GM12878 (cell line): ENCODE data around the gene AKAP7.

Experiments used
- TF ChIP-seq, protein P1 (sequence below), 3 experiments: IDR thresholded peaks in 2 of 3; conservative IDR thresholded peaks in 1 of 3; 2 replicates each; pipeline ENCODE4 v1.5.1; 2011; ENCODE audit warnings: low read depth in 3 of 3, low read length in 3 of 3, mild to moderate bottlenecking in 3 of 3, control low read depth in 2 of 3, moderate library complexity in 2 of 3, inconsistent platforms in 1 of 3, mixed read lengths in 1 of 3; ENCODE audit not compliant: control insufficient read depth in 2 of 3, insufficient read depth in 1 of 3; ENCODE audit errors: extremely low read depth in 1 of 3
- TF ChIP-seq, protein P2 (sequence below): IDR thresholded peaks from 2 replicates; pipeline ENCODE4 v1.6.1; 2012; ENCODE audit warnings: mild to moderate bottlenecking, low read depth, low read length

DNA sequence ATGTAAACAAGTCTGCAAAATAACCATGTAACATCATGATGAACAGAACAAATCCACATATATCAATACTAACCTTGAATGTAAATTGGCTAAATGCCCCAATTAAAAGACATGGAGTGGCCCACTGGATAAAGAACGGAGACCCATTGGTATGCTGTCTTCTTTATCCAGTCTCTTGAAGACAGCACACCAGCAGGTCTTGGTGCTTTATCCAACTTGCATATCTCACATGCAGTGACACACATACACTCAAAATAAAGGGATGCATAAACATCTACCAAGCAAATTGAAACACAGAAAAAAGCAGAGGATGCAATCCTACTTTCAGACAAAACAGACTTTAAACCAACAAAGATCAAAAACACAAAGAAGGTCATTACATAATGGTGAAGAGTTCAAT, 41.9 kb upstream of the AKAP7 start:
- TF ChIP-seq, protein P1, sequence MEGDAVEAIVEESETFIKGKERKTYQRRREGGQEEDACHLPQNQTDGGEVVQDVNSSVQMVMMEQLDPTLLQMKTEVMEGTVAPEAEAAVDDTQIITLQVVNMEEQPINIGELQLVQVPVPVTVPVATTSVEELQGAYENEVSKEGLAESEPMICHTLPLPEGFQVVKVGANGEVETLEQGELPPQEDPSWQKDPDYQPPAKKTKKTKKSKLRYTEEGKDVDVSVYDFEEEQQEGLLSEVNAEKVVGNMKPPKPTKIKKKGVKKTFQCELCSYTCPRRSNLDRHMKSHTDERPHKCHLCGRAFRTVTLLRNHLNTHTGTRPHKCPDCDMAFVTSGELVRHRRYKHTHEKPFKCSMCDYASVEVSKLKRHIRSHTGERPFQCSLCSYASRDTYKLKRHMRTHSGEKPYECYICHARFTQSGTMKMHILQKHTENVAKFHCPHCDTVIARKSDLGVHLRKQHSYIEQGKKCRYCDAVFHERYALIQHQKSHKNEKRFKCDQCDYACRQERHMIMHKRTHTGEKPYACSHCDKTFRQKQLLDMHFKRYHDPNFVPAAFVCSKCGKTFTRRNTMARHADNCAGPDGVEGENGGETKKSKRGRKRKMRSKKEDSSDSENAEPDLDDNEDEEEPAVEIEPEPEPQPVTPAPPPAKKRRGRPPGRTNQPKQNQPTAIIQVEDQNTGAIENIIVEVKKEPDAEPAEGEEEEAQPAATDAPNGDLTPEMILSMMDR (IDR thresholded peaks at IDR 0.05 in 2 of 3, conservative IDR thresholded peaks at IDR 0.05 in 1 of 3; ENCODE audit: control insufficient read depth in 2 of 3, extremely low read depth in 1 of 3, insufficient read depth in 1 of 3, low read depth in 3 of 3, low read length in 3 of 3) = no peak
- TF ChIP-seq, protein P2, sequence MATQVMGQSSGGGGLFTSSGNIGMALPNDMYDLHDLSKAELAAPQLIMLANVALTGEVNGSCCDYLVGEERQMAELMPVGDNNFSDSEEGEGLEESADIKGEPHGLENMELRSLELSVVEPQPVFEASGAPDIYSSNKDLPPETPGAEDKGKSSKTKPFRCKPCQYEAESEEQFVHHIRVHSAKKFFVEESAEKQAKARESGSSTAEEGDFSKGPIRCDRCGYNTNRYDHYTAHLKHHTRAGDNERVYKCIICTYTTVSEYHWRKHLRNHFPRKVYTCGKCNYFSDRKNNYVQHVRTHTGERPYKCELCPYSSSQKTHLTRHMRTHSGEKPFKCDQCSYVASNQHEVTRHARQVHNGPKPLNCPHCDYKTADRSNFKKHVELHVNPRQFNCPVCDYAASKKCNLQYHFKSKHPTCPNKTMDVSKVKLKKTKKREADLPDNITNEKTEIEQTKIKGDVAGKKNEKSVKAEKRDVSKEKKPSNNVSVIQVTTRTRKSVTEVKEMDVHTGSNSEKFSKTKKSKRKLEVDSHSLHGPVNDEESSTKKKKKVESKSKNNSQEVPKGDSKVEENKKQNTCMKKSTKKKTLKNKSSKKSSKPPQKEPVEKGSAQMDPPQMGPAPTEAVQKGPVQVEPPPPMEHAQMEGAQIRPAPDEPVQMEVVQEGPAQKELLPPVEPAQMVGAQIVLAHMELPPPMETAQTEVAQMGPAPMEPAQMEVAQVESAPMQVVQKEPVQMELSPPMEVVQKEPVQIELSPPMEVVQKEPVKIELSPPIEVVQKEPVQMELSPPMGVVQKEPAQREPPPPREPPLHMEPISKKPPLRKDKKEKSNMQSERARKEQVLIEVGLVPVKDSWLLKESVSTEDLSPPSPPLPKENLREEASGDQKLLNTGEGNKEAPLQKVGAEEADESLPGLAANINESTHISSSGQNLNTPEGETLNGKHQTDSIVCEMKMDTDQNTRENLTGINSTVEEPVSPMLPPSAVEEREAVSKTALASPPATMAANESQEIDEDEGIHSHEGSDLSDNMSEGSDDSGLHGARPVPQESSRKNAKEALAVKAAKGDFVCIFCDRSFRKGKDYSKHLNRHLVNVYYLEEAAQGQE = no peak
